Heart left ventricle (tissue), 13 donors: ENCODE data around the gene EMC10.

ENCODE experiments used
- POLR2A ChIP-seq, 2 donors: fragments of 450-650 bp; IDR thresholded peaks; one replicate each; pipeline ENCODE4 v1.6.1; 2017; ENCODE audit warnings: antibody characterized with exemption in 2 of 2, mild to moderate bottlenecking in 2 of 2, moderate library complexity in 2 of 2
- TF ChIP-seq, protein P1 (sequence below), 12 donors: fragments of 200-600 bp; sonication (generic) in 4 of 12; IDR thresholded peaks; one replicate each; pipeline versions ENCODE4 v1.5.0 to v1.8.0; 2018 to 2022; ENCODE audit warnings: antibody characterized with exemption in 12 of 12, mild to moderate bottlenecking in 5 of 12
- donor health status: ischemic (EF 13 %, LVEDD 7.1; RV severe dilation, severe dysfunction).
- donor health status: DM: no; HTN: yes; CAD: no.
- donor health status: DM: no; HTN: no; CAD: no.
- donor health status: ischemic (EF 25% LVEDD 6.9; RV normal size, moderate dysfunction).
- donor health status: ischemic (EF 25% LVEDD 5.7; RV mildly dilated, moderate dysfunction).
- donor health status: ischemic (EF 35%, LVEDD 5.7; RV mildly dilated, moderate dysfunction).
- donor health status: nonischemic (EF 11% LVEDD 7.7; RV severe dilation, severe dysfunction).
- donor health status: DM: yes; HTN: yes; CAD: no.
- donor health status: PGD.
- donor health status: ischemic (EF 29% LVEDD 5.4; RV normal size, mild dysfunction).
- donor health status: nonischemic (EF 23%, LVEDD 6.1; RV moderate dilation, normal function).

DNA sequence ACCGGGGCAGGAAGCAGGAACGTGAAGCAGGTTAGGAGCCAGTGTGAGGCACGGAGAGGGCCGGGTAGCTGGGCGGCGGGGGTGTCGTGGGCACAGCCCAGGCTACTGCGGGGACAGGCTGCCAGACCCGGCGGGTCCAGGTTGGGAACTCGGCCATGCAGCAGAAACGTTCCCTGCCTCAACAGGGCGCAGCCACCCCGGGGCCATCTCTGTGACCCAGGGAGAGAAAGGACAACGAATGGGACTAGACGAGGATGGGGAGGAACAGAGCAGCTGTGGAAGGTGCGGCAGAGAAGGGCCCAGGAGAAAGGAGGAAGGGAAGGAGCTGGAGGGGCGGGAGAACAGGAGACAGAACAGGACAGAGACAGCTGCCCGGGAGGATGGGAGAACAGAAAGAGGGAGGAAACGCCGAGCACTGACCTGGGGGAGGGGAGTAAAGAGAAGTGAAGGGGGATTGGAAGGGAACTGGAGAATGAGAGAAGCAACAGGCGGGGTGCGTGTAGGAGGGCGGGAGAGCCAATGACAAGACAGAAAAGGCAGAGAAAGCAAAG lies 13.2 kb downstream of the EMC10 start:
- TF ChIP-seq, protein P1, sequence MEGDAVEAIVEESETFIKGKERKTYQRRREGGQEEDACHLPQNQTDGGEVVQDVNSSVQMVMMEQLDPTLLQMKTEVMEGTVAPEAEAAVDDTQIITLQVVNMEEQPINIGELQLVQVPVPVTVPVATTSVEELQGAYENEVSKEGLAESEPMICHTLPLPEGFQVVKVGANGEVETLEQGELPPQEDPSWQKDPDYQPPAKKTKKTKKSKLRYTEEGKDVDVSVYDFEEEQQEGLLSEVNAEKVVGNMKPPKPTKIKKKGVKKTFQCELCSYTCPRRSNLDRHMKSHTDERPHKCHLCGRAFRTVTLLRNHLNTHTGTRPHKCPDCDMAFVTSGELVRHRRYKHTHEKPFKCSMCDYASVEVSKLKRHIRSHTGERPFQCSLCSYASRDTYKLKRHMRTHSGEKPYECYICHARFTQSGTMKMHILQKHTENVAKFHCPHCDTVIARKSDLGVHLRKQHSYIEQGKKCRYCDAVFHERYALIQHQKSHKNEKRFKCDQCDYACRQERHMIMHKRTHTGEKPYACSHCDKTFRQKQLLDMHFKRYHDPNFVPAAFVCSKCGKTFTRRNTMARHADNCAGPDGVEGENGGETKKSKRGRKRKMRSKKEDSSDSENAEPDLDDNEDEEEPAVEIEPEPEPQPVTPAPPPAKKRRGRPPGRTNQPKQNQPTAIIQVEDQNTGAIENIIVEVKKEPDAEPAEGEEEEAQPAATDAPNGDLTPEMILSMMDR (IDR thresholded peaks at IDR 0.05), result no peak
- no peak for TF ChIP-seq POLR2A (IDR thresholded peaks at IDR 0.05)
